ENCODE data around the gene EMC6. TPM values are rescaled to one million over a fixed set of nuclear protein-coding genes. Genes with fewer than 3 reads are reported as not detected.

The EMC6 gene
- polyA plus RNA-seq, 1 of the 3 experiments (the other 2 are of a cell fraction), result 56.6 TPM

GRCh38 chr17:3621146-3621720 lies 47.4 kb upstream of the EMC6 start:
- Histone ChIP-seq H3K27ac (ENCODE audit: low read depth in 2 of 2, low read length in 1 of 2) (no peak overlapping the region), H3K9ac (no peak overlapping the region), H4K20me1 (ENCODE audit: insufficient read depth) (no peaks in the 10 kb centered on the region), H3K4me1 (ENCODE audit: control insufficient read depth in 1 of 2, insufficient read depth in 2 of 2, low read depth in 1 of 2, low read length in 1 of 2) (no peaks in the 10 kb centered on the region), H3F3A (replicated peaks; ENCODE audit: insufficient read depth) (no peaks in the 10 kb centered on the region), H2AFZ (ENCODE audit: low read depth) (no peak overlapping the region), H3K9me3 (no peaks in the 10 kb centered on the region), H3K36me3 (replicated peaks in 1 of 2; ENCODE audit: control insufficient read depth in 1 of 2, insufficient read depth in 2 of 2, low read length in 1 of 2) (peaks cover 26 to 40% of the 10 kb centered on the region in 2 experiments), H3K4me3 (ENCODE audit: low read depth in 2 of 2, low read length in 1 of 2) (no peak overlapping the region), H3K79me2 (ENCODE audit: insufficient read depth) (no peaks in the 10 kb centered on the region), H3K4me2 (no peak overlapping the region), H3K9me2 (no peaks in the 10 kb centered on the region), H3K27me3 (ENCODE audit: insufficient read depth) (no peaks in the 10 kb centered on the region)
- DNase-seq, result no peak
- ChIA-PET CTCF (interaction anchor here (1.4 kb wide), 1 partner anchor 19 kb away, joined by 3 read pairs; no protein-coding TSS in a partner anchor), POLR2A (no interaction called here)
- TF ChIP-seq TEAD4 (IDR thresholded peaks at IDR 0.05; ENCODE audit: borderline replicate concordance, insufficient read depth) (no peak), SIN3A (IDR thresholded peaks at IDR 0.05; ENCODE audit: borderline replicate concordance, low read depth, low read length) (no peak), MEF2A (IDR thresholded peaks at IDR 0.05; ENCODE audit: borderline replicate concordance, low read depth) (no peak), USF2 (IDR thresholded peaks at IDR 0.05; ENCODE audit: borderline replicate concordance, low read depth, low read length) (no peak), RCOR1 (IDR thresholded peaks at IDR 0.05; ENCODE audit: low read length) (no peak), POLR2AphosphoS5 (IDR thresholded peaks at IDR 0.05; ENCODE audit: low read depth, low read length) (no peak), FOXJ3 (CRISPR knock-in tag; IDR thresholded peaks at IDR 0.05) (no peak), SMC3 (IDR thresholded peaks at IDR 0.05; ENCODE audit: low read depth, low read length) (no peak), GABPA (IDR thresholded peaks at IDR 0.05; ENCODE audit: low read depth) (no peak), RAD21 (IDR thresholded peaks at IDR 0.05; ENCODE audit: low read length) (no peak), YY1 (IDR thresholded peaks at IDR 0.05; ENCODE audit: low read depth) (no peak)
- WGBS (ENCODE audit: low lambda C conversion rate), result 95% methylated on average over 8 of the region's 8 CpGs

- POLR2A ChIA-PET, result no interaction called here
- no peak overlapping the region for H2AFZ ChIP-seq (ENCODE audit: low read depth)
- H3K27me3 ChIP-seq (ENCODE audit: insufficient read depth), result no peaks in the 10 kb centered on the region
- CTCF ChIA-PET, result no interaction called here
- no peak overlapping the region for H3K4me3 ChIP-seq (ENCODE audit: low read depth in 2 of 2, low read length in 1 of 2)
- H3K36me3 ChIP-seq (replicated peaks in 1 of 2; ENCODE audit: control insufficient read depth in 1 of 2, insufficient read depth in 2 of 2, low read length in 1 of 2), result peaks cover 12 to 41% of the 10 kb centered on the region in 2 experiments
- H3K9me2 ChIP-seq, result no peaks in the 10 kb centered on the region
- no peaks in the 10 kb centered on the region for H3K4me1 ChIP-seq (ENCODE audit: control insufficient read depth in 1 of 2, insufficient read depth in 2 of 2, low read depth in 1 of 2, low read length in 1 of 2)
- no peak overlapping the region for H3K9ac ChIP-seq
- H3K9me3 ChIP-seq, result no peaks in the 10 kb centered on the region
- H3K27ac ChIP-seq (ENCODE audit: low read depth in 2 of 2, low read length in 1 of 2), result no peak overlapping the region
- no peaks in the 10 kb centered on the region for H3F3A ChIP-seq (replicated peaks; ENCODE audit: insufficient read depth)
- TF ChIP-seq RXRA (IDR thresholded peaks at IDR 0.05; ENCODE audit: borderline replicate concordance, low read depth), result no peak
- no peak for TF ChIP-seq GABPA (IDR thresholded peaks at IDR 0.05; ENCODE audit: low read depth)
- no peak for TF ChIP-seq ZBTB33 (IDR thresholded peaks at IDR 0.05; ENCODE audit: borderline replicate concordance, low read depth)
- TF ChIP-seq MXI1 (IDR thresholded peaks at IDR 0.05; ENCODE audit: low read depth, low read length), result no peak
- H3K79me2 ChIP-seq (ENCODE audit: insufficient read depth), result no peaks in the 10 kb centered on the region
- no peaks in the 10 kb centered on the region for H4K20me1 ChIP-seq (ENCODE audit: insufficient read depth)
- H3K4me2 ChIP-seq, result no peak overlapping the region
- 93% methylated on average over 15 of the region's 16 CpGs for WGBS (ENCODE audit: low lambda C conversion rate)
- no peak for DNase-seq
These were observed 45.5 kb upstream of the EMC6 start for GRCh38 chr17:3622977-3623594.

All from SK-N-SH (cell line).